Fibroblast of mammary gland (primary cell): Measurements from ENCODE around the gene PRKCH.

Experiments used
- DNase-seq: peaks from one replicate; pipeline ENCODE4 v3.0.0-alpha.2; 2010; ENCODE audit warnings: low read depth
- H3K4me3 ChIP-seq: 2 replicates; pipeline ENCODE4 v1.5.1; 2011; ENCODE audit warnings: low read depth, mild to moderate bottlenecking, low read length, moderate library complexity; ENCODE audit not compliant: control insufficient read depth
- TF ChIP-seq, protein P1 (sequence below): conservative IDR thresholded peaks from 2 replicates; pipeline ENCODE4 v1.5.1; 2011; ENCODE audit warnings: low read depth, low read length, inconsistent platforms; ENCODE audit not compliant: control insufficient read depth, insufficient read depth

Gene PRKCH

DNA sequence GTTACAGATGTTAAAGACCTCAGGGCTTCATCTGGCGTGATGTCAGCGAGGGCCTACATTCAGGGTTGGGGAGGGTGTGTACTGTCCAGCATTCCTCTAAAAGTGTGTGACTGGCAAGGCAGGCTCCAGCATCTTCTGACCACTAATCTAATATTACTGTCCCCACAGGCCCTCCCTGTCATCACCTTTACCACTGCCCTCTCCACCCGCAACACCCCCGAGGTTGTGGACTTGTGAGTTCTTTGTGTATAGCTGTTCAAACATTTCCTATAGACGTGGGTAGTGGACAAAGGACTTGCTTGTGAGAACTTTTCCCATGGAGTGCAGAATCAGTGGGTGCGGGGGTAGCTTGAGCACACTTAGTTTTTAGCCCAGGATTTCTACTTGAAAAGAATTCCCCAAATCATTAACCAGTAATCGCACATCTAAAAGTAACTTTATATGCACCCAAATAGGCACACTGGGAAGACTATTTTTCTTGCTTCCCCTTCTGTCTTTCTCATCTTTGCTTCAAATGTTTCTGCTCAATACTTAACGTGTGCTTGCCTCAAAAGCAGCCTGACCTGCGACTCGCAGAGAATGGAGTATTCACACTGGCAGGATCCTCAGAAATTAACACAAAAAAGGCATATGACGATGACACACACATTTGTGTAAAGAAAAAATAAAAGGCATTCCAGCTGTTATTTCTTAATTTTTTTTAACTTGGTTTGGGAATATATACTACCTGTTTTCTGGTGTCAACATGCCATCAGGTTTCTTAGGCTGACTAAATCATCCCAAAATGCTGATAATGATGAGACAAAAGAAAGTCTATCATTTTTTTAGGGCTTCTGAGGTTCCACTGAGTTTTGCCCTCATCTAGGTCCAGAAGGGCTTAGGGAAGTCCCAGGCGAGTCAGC, 215.5 kb downstream of the PRKCH start:
- TF ChIP-seq, protein P1, sequence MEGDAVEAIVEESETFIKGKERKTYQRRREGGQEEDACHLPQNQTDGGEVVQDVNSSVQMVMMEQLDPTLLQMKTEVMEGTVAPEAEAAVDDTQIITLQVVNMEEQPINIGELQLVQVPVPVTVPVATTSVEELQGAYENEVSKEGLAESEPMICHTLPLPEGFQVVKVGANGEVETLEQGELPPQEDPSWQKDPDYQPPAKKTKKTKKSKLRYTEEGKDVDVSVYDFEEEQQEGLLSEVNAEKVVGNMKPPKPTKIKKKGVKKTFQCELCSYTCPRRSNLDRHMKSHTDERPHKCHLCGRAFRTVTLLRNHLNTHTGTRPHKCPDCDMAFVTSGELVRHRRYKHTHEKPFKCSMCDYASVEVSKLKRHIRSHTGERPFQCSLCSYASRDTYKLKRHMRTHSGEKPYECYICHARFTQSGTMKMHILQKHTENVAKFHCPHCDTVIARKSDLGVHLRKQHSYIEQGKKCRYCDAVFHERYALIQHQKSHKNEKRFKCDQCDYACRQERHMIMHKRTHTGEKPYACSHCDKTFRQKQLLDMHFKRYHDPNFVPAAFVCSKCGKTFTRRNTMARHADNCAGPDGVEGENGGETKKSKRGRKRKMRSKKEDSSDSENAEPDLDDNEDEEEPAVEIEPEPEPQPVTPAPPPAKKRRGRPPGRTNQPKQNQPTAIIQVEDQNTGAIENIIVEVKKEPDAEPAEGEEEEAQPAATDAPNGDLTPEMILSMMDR, result no peak
- no peak for DNase-seq
- no peak overlapping the region for H3K4me3 ChIP-seq

DNA sequence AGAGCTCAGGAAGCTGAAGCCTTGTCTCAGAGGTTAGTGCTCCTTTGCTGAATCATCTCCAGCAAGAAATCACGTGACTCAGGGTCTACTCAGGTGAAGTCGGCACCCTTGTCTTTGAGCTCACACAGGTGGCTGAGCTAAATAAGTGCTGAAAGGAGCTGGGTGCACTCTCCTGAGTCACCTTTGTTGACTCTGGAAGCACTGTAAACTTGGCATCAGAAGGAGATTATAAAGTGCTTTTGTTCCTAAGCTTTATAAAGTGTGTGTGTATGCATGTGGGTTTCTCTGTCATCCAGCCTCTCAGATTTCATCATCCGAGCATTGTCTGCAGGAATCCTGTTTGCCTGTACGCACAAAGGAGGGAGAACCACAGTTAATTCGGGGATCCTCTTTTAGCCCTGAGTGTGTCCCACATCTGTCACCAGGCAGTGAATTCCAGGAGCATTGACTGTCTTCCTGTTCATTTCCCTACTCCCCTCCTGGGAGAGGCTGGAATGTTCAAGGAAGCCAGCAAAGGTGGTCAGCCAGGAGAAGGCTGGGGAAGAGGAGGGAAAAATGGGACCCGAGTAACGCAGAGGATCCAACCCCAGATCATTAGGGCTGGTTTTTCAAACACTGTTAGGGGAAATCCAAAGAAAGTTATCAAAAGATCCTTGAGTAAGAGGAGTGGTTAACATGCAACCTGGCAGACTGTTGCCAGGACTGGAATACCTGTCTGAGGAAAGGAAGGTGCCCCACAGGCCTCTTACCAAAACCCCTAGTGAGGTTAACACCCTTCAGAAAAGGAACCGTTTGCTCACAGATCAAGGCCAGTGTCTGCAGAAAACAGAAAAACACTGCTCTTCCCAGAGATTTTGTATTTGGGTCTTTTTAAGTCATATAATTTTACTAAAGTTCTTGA, 216.4 kb downstream of the PRKCH start:
- TF ChIP-seq, protein P1, result no peak
- H3K4me3 ChIP-seq, result no peak overlapping the region
- peak; percentile 86 for DNase-seq

DNA sequence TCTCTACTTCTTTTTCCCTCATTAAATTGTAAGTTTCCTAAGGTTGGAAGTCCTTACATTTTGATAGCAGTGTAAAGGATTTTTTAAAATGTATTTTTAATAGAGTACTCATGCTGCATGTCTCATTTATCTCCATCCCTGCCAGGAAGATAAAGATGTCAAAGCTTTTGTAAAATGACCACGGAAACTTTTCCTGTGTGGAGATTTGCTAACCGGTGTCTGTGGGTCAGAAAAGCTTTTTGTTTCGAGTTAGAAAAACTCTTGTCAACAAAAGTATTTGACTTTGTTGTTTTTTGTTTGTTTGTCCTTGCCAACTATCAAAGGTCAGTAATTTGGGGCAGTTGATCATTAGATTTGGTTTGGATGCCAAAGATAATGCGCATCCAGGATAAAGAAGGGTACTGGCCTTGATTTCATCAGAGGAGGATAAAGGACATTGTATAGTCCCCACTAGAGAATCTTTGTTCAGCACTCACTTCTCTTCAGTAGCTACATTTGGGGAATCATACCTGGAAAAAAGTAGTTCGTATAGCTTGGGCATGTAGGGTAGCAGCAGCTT, 217.2 kb downstream of the PRKCH start:
- H3K4me3 ChIP-seq, result no peak overlapping the region
- DNase-seq, result no peak
- TF ChIP-seq, protein P1, result no peak

DNA sequence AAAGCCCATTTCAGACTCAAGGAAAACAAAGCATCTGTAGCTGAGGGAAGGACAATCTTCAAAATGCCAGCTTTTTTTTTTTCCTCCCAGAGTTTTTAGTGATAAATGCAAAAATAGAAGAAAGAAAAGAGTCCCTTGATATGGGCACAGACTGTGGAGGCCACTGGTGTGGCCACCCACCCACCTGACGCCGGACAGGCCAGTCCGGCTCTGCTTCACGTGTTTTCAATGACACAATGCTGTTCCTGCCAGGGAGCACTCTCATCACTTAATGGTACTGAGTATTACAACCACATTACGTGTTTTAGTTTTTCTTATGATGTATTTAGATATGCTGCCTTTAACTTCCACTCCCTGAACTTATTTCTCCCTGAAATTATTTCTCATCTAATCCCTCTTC, 218.3 kb downstream of the PRKCH start:
- no peak overlapping the region for H3K4me3 ChIP-seq
- TF ChIP-seq, protein P1, result no peak
- no peak for DNase-seq

DNA sequence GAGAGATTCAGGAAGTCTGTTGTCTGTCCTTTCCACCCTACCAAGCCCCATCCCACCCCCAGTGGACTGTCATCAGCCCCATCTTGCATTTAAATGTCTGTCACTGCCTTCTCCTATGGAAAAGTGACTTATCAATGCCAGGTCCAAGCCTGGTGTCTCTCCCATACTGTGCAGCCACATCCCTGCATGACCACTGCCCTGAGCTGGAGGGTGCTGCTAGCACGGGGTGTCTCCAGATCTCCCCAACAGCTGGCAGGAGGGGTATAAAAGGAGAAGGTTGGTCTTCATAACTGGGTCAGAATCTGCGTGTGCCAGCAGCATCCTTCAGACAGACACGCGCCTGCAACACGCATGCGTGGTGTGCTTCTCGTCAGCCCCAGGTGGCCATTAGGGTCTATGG, 219.6 kb downstream of the PRKCH start:
- DNase-seq, result no peak
- TF ChIP-seq, protein P1, result no peak

More for the DNA sequence above, 219.6 kb downstream of the PRKCH start:
- H3K4me3 ChIP-seq, result no peak overlapping the region
